K562 (cell line): ENCODE measurements around the gene FBXO10.

ENCODE experiments used
- KDM2B ChIP-seq: fragments of 250-450 bp; sonication (Bioruptor Pico); IDR thresholded peaks from 2 replicates; pipeline ENCODE4 v1.8.0; 2021; ENCODE audit warnings: mild to moderate bottlenecking, moderate library complexity
- TF ChIP-seq, protein P1 (sequence below): IDR thresholded peaks from 2 replicates; pipeline ENCODE4 v1.6.1; 2012; ENCODE audit warnings: low read depth, low read length, improper control_type of control experiment, borderline replicate concordance

DNA sequence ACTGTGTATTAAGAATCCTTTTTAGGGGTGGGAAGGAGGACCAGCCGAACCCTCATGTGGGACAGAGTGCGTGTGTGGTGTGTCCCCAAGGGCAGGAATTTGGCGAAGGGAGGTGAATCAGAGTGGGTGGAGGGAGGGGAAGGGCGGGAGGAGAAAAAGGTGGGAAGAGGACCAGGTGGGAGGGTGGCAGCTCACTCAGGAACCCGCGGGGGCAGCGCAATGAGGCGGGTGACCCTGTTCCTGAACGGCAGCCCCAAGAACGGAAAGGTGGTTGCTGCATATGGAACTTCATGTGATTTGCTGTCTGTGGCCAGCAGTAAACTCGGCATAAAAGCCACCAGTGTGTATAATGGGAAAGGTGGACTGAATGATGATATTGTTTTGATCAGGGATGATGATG, 99.2 kb downstream of the FBXO10 start:
- TF ChIP-seq, protein P1, sequence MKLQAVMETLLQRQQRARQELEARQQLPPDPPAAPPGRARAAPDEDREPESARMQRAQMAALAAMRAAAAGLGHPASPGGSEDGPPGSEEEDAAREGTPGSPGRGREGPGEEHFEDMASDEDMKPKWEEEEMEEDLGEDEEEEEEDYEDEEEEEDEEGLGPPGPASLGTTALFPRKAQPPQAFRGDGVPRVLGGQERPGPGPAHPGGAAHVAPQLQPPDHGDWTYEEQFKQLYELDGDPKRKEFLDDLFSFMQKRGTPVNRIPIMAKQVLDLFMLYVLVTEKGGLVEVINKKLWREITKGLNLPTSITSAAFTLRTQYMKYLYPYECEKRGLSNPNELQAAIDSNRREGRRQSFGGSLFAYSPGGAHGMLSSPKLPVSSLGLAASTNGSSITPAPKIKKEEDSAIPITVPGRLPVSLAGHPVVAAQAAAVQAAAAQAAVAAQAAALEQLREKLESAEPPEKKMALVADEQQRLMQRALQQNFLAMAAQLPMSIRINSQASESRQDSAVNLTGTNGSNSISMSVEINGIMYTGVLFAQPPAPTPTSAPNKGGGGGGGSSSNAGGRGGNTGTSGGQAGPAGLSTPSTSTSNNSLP = no peak
- no peak for TF ChIP-seq KDM2B (CRISPR knock-in tag)
